OCI-LY7 (cell line): Measurements from ENCODE around the gene JPH3. TPM values are rescaled to one million over a fixed set of nuclear protein-coding genes. Genes with fewer than 3 reads are reported as not detected.
A peak's percentile ranks its signal among the peaks of the same experiment; 100 is the strongest.

Experiments
- BruUV-seq: library from RNA; stranded (reverse); fragments of 400-500 nt; replicated peaks from 2 replicates; lab custom pipeline; 2021; lab: Mats Ljungman, UMichigan
- CTCF ChIA-PET: fragments of 300-600 bp; sonication (Branson Sonifier 250); formaldehyde crosslinking; loops from one replicate; lab custom pipeline; 2022; ENCODE audit warnings: antibody characterized with exemption; ENCODE audit not compliant: unreplicated experiment; lab: Charles Lee
- POLR2A ChIA-PET: fragments of 300-600 bp; sonication (Branson Sonifier 250); formaldehyde crosslinking; loops from one replicate; lab custom pipeline; 2022; ENCODE audit warnings: antibody characterized with exemption; lab: Charles Lee
- DNase-seq: peaks from one replicate; pipeline ENCODE4 v3.0.0-alpha.2; 2015; ENCODE audit warnings: low spot score
- H2AFZ ChIP-seq: fragments of 200-600 bp; sonication (generic), shearing (Covaris generic); 2 replicates; pipeline ENCODE4 v1.6.1; 2014; ENCODE audit warnings: mild to moderate bottlenecking, antibody characterized with exemption, low read length, moderate library complexity
- H3K27ac ChIP-seq: fragments of 200-600 bp; sonication (generic); 2 replicates; pipeline ENCODE4 v1.5.1; 2014; ENCODE audit warnings: mixed run types, low read depth, mild to moderate bottlenecking, moderate library complexity, low read length, inconsistent platforms; ENCODE audit not compliant: poor library complexity, severe bottlenecking
- H3K36me3 ChIP-seq: fragments of 200-600 bp; sonication (generic); 2 replicates; pipeline ENCODE4 v1.6.1; 2014; ENCODE audit warnings: mild to moderate bottlenecking, antibody characterized with exemption, low read length, moderate library complexity, mixed read lengths; ENCODE audit not compliant: insufficient read depth
- H3K4me1 ChIP-seq: fragments of 200-600 bp; sonication (generic); 2 replicates; pipeline ENCODE4 v1.5.1; 2014; ENCODE audit warnings: mild to moderate bottlenecking, low read length; ENCODE audit not compliant: insufficient read depth, poor library complexity, severe bottlenecking
- H3K4me2 ChIP-seq: fragments of 200-600 bp; sonication (generic); 2 replicates; pipeline ENCODE4 v1.6.1; 2014; ENCODE audit warnings: mild to moderate bottlenecking, low read length
- H3K4me3 ChIP-seq: fragments of 200-600 bp; sonication (generic); 2 replicates; pipeline ENCODE4 v1.5.1; 2014; ENCODE audit warnings: mild to moderate bottlenecking, low read depth, low read length; ENCODE audit not compliant: poor library complexity, severe bottlenecking
- H3K79me2 ChIP-seq: fragments of 200-600 bp; sonication (generic); 2 replicates; pipeline ENCODE4 v1.6.1; 2016; ENCODE audit warnings: low read depth, mild to moderate bottlenecking, low read length, moderate library complexity, mixed read lengths; ENCODE audit not compliant: insufficient read depth
- H3K9me2 ChIP-seq: fragments of 200-600 bp; sonication (generic); 2 replicates; pipeline ENCODE4 v1.6.1; 2016; ENCODE audit warnings: mild to moderate bottlenecking, low read length, mixed read lengths; ENCODE audit not compliant: insufficient read depth
- H3K9me3 ChIP-seq: fragments of 200-600 bp; sonication (generic); 2 replicates; pipeline ENCODE4 v1.6.1; 2014; ENCODE audit warnings: mild to moderate bottlenecking, mixed run types, low read length, mixed read lengths
- H4K20me1 ChIP-seq: fragments of 200-600 bp; sonication (generic); 2 replicates; pipeline ENCODE4 v1.6.1; 2014; ENCODE audit warnings: mild to moderate bottlenecking, antibody characterized with exemption, low read length, moderate library complexity, mixed read lengths; ENCODE audit not compliant: insufficient read depth
- CTCF ChIP-seq: fragments of 200-600 bp; sonication (generic); conservative IDR thresholded peaks from 2 replicates; pipeline ENCODE4 v1.5.1; 2014; ENCODE audit warnings: mild to moderate bottlenecking, antibody characterized with exemption, low read length, moderate library complexity, mixed read lengths
- EZH2phosphoT487 ChIP-seq: fragments of 200-600 bp; sonication (generic); IDR thresholded peaks from 2 replicates; pipeline ENCODE4 v1.6.1; 2018; ENCODE audit warnings: low read depth, borderline replicate concordance, mild to moderate bottlenecking, mixed run types, antibody characterized with exemption, low read length, moderate library complexity, mixed read lengths
- intact Hi-C: fragments of 100-400 bp; cut with micrococcal nuclease; formaldehyde crosslinking; loops from one replicate; pipeline ENCODE4 v1.10.0; 2022; ENCODE audit not compliant: unreplicated experiment
- total RNA-seq, 2 experiments: library from RNA; depleted of rRNA in 1 of 2; stranded (reverse); fragments of >200 nt in 1 of 2; shearing (Covaris generic) in 1 of 2; gene quantifications; 2 replicates each; pipeline ENCODE4 v1.2.3, GENCODE V29; 2014 to 2022

Gene JPH3
- total RNA-seq, 2 experiments from 2014 or later = not detected

GRCh38 chr16:87636050-87636684, 33.9 kb downstream of the JPH3 start:
- peak; percentile 76 for DNase-seq
- CTCF ChIA-PET = interaction anchor here (0.5 to 1.4 kb wide), 4 partner anchors 9 to 1684 kb away, joined by 3 to 4 read pairs (median 3); no protein-coding TSS in a partner anchor
- Histone ChIP-seq H4K20me1 (no peaks in the 10 kb centered on the region), H3K9me3 (no peaks in the 10 kb centered on the region), H3K4me1 (peaks cover 19% of the 10 kb centered on the region), H3K79me2 (no peaks in the 10 kb centered on the region), H2AFZ (peak overlapping the region; percentile 96), H3K4me2 (peak overlapping the region; percentile 75), H3K27ac (peak overlapping the region; percentile 39), H3K36me3 (no peaks in the 10 kb centered on the region), H3K9me2 (no peaks in the 10 kb centered on the region), H3K4me3 (peak overlapping the region; percentile 61)
- POLR2A ChIA-PET = interaction anchor here (0.6 to 1.0 kb wide), 5 partner anchors 32 to 259 kb away, joined by 3 to 4 read pairs (median 3); no protein-coding TSS in a partner anchor
- TF ChIP-seq EZH2phosphoT487 = no peak
- TF ChIP-seq CTCF = peak; percentile 68
- intact Hi-C loops = loop anchor here (1.0 to 5.0 kb wide), 4 partner anchors 133 to 319 kb away; partner anchors contain the start of gene C16orf95
- no TSS peak for BruUV-seq

GRCh38 chr16:87636741-87637140, 34.4 kb downstream of the JPH3 start:
- intact Hi-C loops = loop anchor here (1.0 to 5.0 kb wide), 4 partner anchors 132 to 319 kb away; partner anchors contain the start of gene C16orf95
- DNase-seq = no peak
- Histone ChIP-seq H4K20me1 (no peaks in the 10 kb centered on the region), H3K79me2 (no peaks in the 10 kb centered on the region), H3K4me1 (peaks cover 19% of the 10 kb centered on the region), H3K36me3 (no peaks in the 10 kb centered on the region), H2AFZ (0 out of 2 replicates have a peak overlapping the region, but pooled peaks have one; percentile 96), H3K4me2 (no peak overlapping the region), H3K4me3 (no peak overlapping the region), H3K9me3 (no peaks in the 10 kb centered on the region), H3K27ac (no peak overlapping the region), H3K9me2 (no peaks in the 10 kb centered on the region)
- ChIA-PET CTCF (interaction anchor here (1.4 kb wide), 1 partner anchor 234 kb away, joined by 4 read pairs; no protein-coding TSS in a partner anchor), POLR2A (interaction anchor here (0.6 to 1.0 kb wide), 2 partner anchors 31 to 259 kb away, joined by 3 read pairs; no protein-coding TSS in a partner anchor)
- TF ChIP-seq EZH2phosphoT487 (no peak), CTCF (no peak)
- no TSS peak for BruUV-seq

- H3K27ac ChIP-seq = no peak overlapping the region
- no peak for DNase-seq
- no peak overlapping the region for H2AFZ ChIP-seq
- H3K79me2 ChIP-seq = no peaks in the 10 kb centered on the region
- no peaks in the 10 kb centered on the region for H3K36me3 ChIP-seq
- no peak overlapping the region for H3K4me2 ChIP-seq
- intact Hi-C loops = loop anchor here (2.0 to 5.0 kb wide), 3 partner anchors 131 to 320 kb away; partner anchors contain the start of gene C16orf95
- H3K9me2 ChIP-seq = no peaks in the 10 kb centered on the region
- no peaks in the 10 kb centered on the region for H3K9me3 ChIP-seq
- TF ChIP-seq CTCF (no peak), EZH2phosphoT487 (no peak)
- H3K4me1 ChIP-seq = peaks cover 19% of the 10 kb centered on the region
- H3K4me3 ChIP-seq = no peak overlapping the region
- BruUV-seq = no TSS peak
- H4K20me1 ChIP-seq = no peaks in the 10 kb centered on the region
- CTCF ChIA-PET = no interaction called here
- POLR2A ChIA-PET = no interaction called here
Measured at GRCh38 chr16:87637357-87637756, 35.0 kb downstream of the JPH3 start.
